Nephron progenitor cell (in vitro differentiated cells): Measurements from ENCODE around the gene ZNF566.

ENCODE experiments used
- DNase-seq: peaks from one replicate; pipeline ENCODE4 v3.0.0; 2021
- H3K27ac Mint-ChIP-seq: 2 replicates; pipeline ENCODE4 v1.8.0; 2021; ENCODE audit warnings: mild to moderate bottlenecking, moderate library complexity, mixed read lengths
- H3K27me3 Mint-ChIP-seq: 2 replicates; pipeline ENCODE4 v1.8.0; 2021; ENCODE audit warnings: mild to moderate bottlenecking, low read depth, mixed read lengths; ENCODE audit not compliant: poor library complexity
- H3K36me3 Mint-ChIP-seq: 2 replicates; pipeline ENCODE4 v1.8.0; 2021; ENCODE audit warnings: low read depth, mixed read lengths
- H3K4me1 Mint-ChIP-seq: 2 replicates; pipeline ENCODE4 v1.8.0; 2021; ENCODE audit warnings: mixed read lengths
- H3K4me3 Mint-ChIP-seq: 2 replicates; pipeline ENCODE4 v1.8.0; 2021; ENCODE audit warnings: mild to moderate bottlenecking, moderate library complexity, mixed read lengths
- H3K9me3 Mint-ChIP-seq: 2 replicates; pipeline ENCODE4 v1.8.0; 2021; ENCODE audit warnings: mild to moderate bottlenecking, moderate library complexity, mixed read lengths
- TF ChIP-seq, protein P1 (sequence below): fragments of 200-600 bp; sonication (generic); IDR thresholded peaks from 2 replicates; pipeline ENCODE4 v1.5.0; 2021; ENCODE audit warnings: antibody characterized with exemption

Gene ZNF566

GRCh38 chr19:36456831-36457230, 32.5 kb downstream of the ZNF566 start:
- no peaks in the 10 kb centered on the region for H3K27me3 Mint-ChIP-seq
- H3K4me3 Mint-ChIP-seq = no peak overlapping the region
- TF ChIP-seq, protein P1, sequence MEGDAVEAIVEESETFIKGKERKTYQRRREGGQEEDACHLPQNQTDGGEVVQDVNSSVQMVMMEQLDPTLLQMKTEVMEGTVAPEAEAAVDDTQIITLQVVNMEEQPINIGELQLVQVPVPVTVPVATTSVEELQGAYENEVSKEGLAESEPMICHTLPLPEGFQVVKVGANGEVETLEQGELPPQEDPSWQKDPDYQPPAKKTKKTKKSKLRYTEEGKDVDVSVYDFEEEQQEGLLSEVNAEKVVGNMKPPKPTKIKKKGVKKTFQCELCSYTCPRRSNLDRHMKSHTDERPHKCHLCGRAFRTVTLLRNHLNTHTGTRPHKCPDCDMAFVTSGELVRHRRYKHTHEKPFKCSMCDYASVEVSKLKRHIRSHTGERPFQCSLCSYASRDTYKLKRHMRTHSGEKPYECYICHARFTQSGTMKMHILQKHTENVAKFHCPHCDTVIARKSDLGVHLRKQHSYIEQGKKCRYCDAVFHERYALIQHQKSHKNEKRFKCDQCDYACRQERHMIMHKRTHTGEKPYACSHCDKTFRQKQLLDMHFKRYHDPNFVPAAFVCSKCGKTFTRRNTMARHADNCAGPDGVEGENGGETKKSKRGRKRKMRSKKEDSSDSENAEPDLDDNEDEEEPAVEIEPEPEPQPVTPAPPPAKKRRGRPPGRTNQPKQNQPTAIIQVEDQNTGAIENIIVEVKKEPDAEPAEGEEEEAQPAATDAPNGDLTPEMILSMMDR = no peak
- H3K4me1 Mint-ChIP-seq = no peaks in the 10 kb centered on the region
- H3K36me3 Mint-ChIP-seq = peaks cover 95% of the 10 kb centered on the region
- DNase-seq = no peak
- H3K27ac Mint-ChIP-seq = no peak overlapping the region
- H3K9me3 Mint-ChIP-seq = peaks cover 83% of the 10 kb centered on the region

GRCh38 chr19:36449059-36449670, 40.2 kb downstream of the ZNF566 start:
- Mint-ChIP-seq H3K9me3 (peaks cover 98% of the 10 kb centered on the region), H3K4me3 (no peak overlapping the region), H3K27me3 (no peaks in the 10 kb centered on the region), H3K27ac (no peak overlapping the region), H3K36me3 (peaks cover 99% of the 10 kb centered on the region), H3K4me1 (no peaks in the 10 kb centered on the region)
- TF ChIP-seq, protein P1 = no peak
- no peak for DNase-seq

DNA sequence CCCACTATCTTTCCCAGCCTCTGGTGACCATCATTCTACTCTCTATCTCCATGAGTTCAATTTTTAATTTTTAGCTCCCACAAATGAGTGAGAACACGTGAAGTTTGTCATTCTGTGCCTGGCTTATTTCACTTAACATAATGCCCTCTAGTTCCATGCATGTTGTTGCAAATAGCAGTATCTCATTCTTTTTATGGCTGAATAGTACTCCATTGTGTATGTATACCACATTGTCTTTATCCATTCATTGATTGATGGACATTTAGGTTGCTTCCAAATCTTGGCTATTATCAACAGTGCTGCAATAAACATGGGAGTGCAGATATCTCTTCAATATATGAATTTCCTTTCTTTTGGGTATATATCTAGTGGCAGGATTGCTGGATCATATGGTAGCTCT, 48.0 kb downstream of the ZNF566 start:
- no peak for DNase-seq
- Mint-ChIP-seq H3K27ac (no peak overlapping the region), H3K4me1 (no peaks in the 10 kb centered on the region), H3K4me3 (no peak overlapping the region), H3K36me3 (peaks cover 25% of the 10 kb centered on the region), H3K9me3 (peaks cover 88% of the 10 kb centered on the region), H3K27me3 (peaks cover 11% of the 10 kb centered on the region)
- TF ChIP-seq, protein P1 = no peak

- Mint-ChIP-seq H3K9me3 (peaks cover 83% of the 10 kb centered on the region), H3K27me3 (peaks cover 6% of the 10 kb centered on the region), H3K36me3 (peaks cover 4% of the 10 kb centered on the region), H3K4me1 (no peaks in the 10 kb centered on the region), H3K27ac (no peak overlapping the region), H3K4me3 (no peak overlapping the region)
- no peak for DNase-seq
- TF ChIP-seq, protein P1 = no peak
Measured at GRCh38 chr19:36436531-36436930, 52.8 kb downstream of the ZNF566 start.

DNA sequence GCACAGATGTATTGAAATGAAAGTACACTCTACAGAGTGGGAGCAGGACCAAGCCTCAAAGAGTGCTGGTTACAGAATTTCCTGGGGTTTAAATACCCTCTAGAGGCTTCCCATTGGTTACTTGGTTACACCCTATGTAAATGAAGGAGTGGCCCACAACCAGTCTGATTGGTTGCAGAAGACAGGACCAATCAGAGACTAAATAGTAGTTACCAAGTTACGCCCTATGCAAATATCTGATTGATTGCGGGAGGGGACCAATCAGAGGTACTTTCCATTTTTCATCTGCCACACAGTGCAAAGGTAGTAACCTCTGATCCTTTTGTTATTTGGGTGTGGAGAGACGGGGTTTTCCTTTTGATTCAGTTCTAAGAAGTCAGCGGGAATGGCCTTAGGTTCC, 65.4 kb downstream of the ZNF566 start:
- Mint-ChIP-seq H3K27me3 (peaks cover 13% of the 10 kb centered on the region), H3K4me3 (no peak overlapping the region)

More for the DNA sequence above, 65.4 kb downstream of the ZNF566 start:
- TF ChIP-seq, protein P1 = no peak
- Mint-ChIP-seq H3K9me3 (peaks cover 60% of the 10 kb centered on the region), H3K4me1 (no peaks in the 10 kb centered on the region), H3K36me3 (no peaks in the 10 kb centered on the region), H3K27ac (no peak overlapping the region)
- no peak for DNase-seq
